GM23338 (cell line): ENCODE measurements around the gene CLEC3B. TPM values are rescaled to one million over a fixed set of nuclear protein-coding genes. Genes with fewer than 3 reads are reported as not detected.

Experiments
- ATAC-seq: fragments of 200-7000 bp; cut with Tn5 transposase; 3 replicates; pipeline ENCODE4 v1.9.1; 2020
- DNase-seq: peaks from one replicate; pipeline ENCODE4 v3.0.0-alpha.2; 2015; ENCODE audit warnings: low spot score
- H2AFZ ChIP-seq: fragments of 200-600 bp; sonication (generic); 2 replicates; pipeline ENCODE4 v1.8.0; 2016; ENCODE audit warnings: antibody characterized with exemption, mild to moderate bottlenecking, moderate library complexity
- H3F3A ChIP-seq: fragments of 200-600 bp; sonication (generic); replicated peaks from 2 replicates; pipeline ENCODE4 v1.8.0; 2017; ENCODE audit warnings: antibody characterized with exemption, mixed run types, low read depth
- H3K27ac ChIP-seq: fragments of 200-600 bp; sonication (generic); 2 replicates; pipeline ENCODE4 v1.6.1; 2016; ENCODE audit warnings: low read depth
- H3K27me3 ChIP-seq: fragments of 200-600 bp; sonication (generic); 2 replicates; pipeline ENCODE4 v1.8.0; 2016; ENCODE audit warnings: mild to moderate bottlenecking, mixed run types, moderate library complexity; ENCODE audit not compliant: insufficient read depth
- H3K36me3 ChIP-seq: fragments of 200-600 bp; sonication (generic); 2 replicates; pipeline ENCODE4 v1.8.0; 2016; ENCODE audit warnings: mild to moderate bottlenecking; ENCODE audit not compliant: insufficient read depth
- H3K4me1 ChIP-seq: fragments of 200-600 bp; sonication (generic); 2 replicates; pipeline ENCODE4 v1.8.0; 2016; ENCODE audit warnings: mild to moderate bottlenecking, moderate library complexity; ENCODE audit not compliant: insufficient read depth
- H3K4me2 ChIP-seq: fragments of 200-600 bp; sonication (generic); 2 replicates; pipeline ENCODE4 v1.7.1; 2017; ENCODE audit warnings: mixed run types
- H3K4me3 ChIP-seq: fragments of 200-600 bp; sonication (generic); 2 replicates; pipeline ENCODE4 v1.6.1; 2016; ENCODE audit warnings: mixed run types
- H3K79me2 ChIP-seq: fragments of 200-600 bp; sonication (generic); replicated peaks from 2 replicates; pipeline ENCODE4 v1.8.0; 2017; ENCODE audit warnings: mild to moderate bottlenecking; ENCODE audit not compliant: insufficient read depth
- H3K9me2 ChIP-seq: fragments of 200-600 bp; sonication (generic); 2 replicates; pipeline ENCODE4 v1.8.0; 2017; ENCODE audit not compliant: insufficient read depth
- H4K20me1 ChIP-seq: fragments of 200-600 bp; sonication (generic); replicated peaks from 2 replicates; pipeline ENCODE4 v1.8.0; 2017; ENCODE audit warnings: mild to moderate bottlenecking; ENCODE audit not compliant: insufficient read depth
- H3K27ac Mint-ChIP-seq: 2 replicates; pipeline ENCODE4 v1.8.0; 2020; ENCODE audit warnings: inconsistent platforms, mild to moderate bottlenecking, moderate library complexity, mixed read lengths
- H3K27me3 Mint-ChIP-seq: 3 replicates; pipeline ENCODE4 v1.8.0; 2022; ENCODE audit warnings: low read depth, mild to moderate bottlenecking, moderate library complexity, mixed read lengths, inconsistent platforms; ENCODE audit not compliant: insufficient read depth, poor library complexity
- H3K36me3 Mint-ChIP-seq: 3 replicates; pipeline ENCODE4 v1.8.0; 2021; ENCODE audit warnings: low read depth, mild to moderate bottlenecking, inconsistent platforms, moderate library complexity, mixed read lengths
- H3K4me1 Mint-ChIP-seq: 3 replicates; pipeline ENCODE4 v1.8.0; 2020; ENCODE audit warnings: mild to moderate bottlenecking, inconsistent platforms, mixed read lengths
- H3K4me3 Mint-ChIP-seq: 3 replicates; pipeline ENCODE4 v1.8.0; 2021; ENCODE audit warnings: moderate library complexity, mild to moderate bottlenecking, inconsistent platforms, mixed read lengths
- H3K9me3 Mint-ChIP-seq: 3 replicates; pipeline ENCODE4 v1.8.0; 2020; ENCODE audit warnings: moderate library complexity, mild to moderate bottlenecking, inconsistent platforms, mixed read lengths
- EZH2 ChIP-seq: fragments of 200-600 bp; sonication (generic); IDR thresholded peaks from one replicate; pipeline ENCODE4 v1.8.0; 2017; ENCODE audit warnings: antibody characterized with exemption, mild to moderate bottlenecking, low read depth; ENCODE audit not compliant: unreplicated experiment
- EZH2phosphoT487 ChIP-seq: fragments of 200-600 bp; sonication (generic); IDR thresholded peaks from one replicate; pipeline ENCODE4 v1.8.1; 2018; ENCODE audit warnings: antibody characterized with exemption; ENCODE audit not compliant: unreplicated experiment
- JUNB ChIP-seq: IDR thresholded peaks from one replicate; pipeline ENCODE4 v1.6.1; 2016; ENCODE audit warnings: antibody characterized with exemption; ENCODE audit not compliant: unreplicated experiment
- NANOG ChIP-seq: IDR thresholded peaks from 2 replicates; pipeline ENCODE4 v1.6.1; 2016; ENCODE audit warnings: antibody characterized with exemption, borderline replicate concordance
- POLR2AphosphoS5 ChIP-seq: IDR thresholded peaks from 2 replicates; pipeline ENCODE4 v1.6.1; 2016; ENCODE audit warnings: antibody characterized with exemption, low read depth
- STAT1 ChIP-seq: IDR thresholded peaks from one replicate; pipeline ENCODE4 v1.6.1; 2016; ENCODE audit warnings: antibody characterized with exemption; ENCODE audit not compliant: unreplicated experiment
- ZNF114 ChIP-seq: fragments of 250-450 bp; sonication (Bioruptor Pico); IDR thresholded peaks from 2 replicates; pipeline ENCODE4 v1.5.0; 2020; ENCODE audit warnings: mild to moderate bottlenecking, moderate library complexity
- polyA plus RNA-seq: library from polyadenylated mRNA; unstranded; fragments of >200 nt; fragmentation: Nextera tagmentation; extraction: Ambion mirVana; gene quantifications from 2 replicates; pipeline ENCODE4 v1.2.1, GENCODE V29; 2016
- total RNA-seq: library from RNA; depleted of rRNA; stranded (reverse); fragments of >200 nt; shearing (Covaris generic); gene quantifications from 2 replicates; pipeline ENCODE4 v1.2.3, GENCODE V29; 2014
- TF ChIP-seq, protein P1 (sequence below), 2 experiments: fragments of 200-600 bp in 1 of 2; sonication (generic) in 1 of 2; conservative IDR thresholded peaks; 2 replicates each; pipeline versions ENCODE4 v1.5.1 to v1.6.1; 2016 to 2017; ENCODE audit warnings: antibody characterized with exemption in 2 of 2, low read depth in 2 of 2, mild to moderate bottlenecking in 2 of 2, moderate library complexity in 1 of 2
- TF ChIP-seq, protein P2 (sequence below): fragments of 250-450 bp; sonication (Bioruptor Pico); IDR thresholded peaks from 2 replicates; pipeline ENCODE4 v1.5.0; 2020; ENCODE audit warnings: mild to moderate bottlenecking, moderate library complexity

Gene CLEC3B
- total and polyA plus RNA-seq, 2 experiments from 2014 or later, result not detected

- no peak overlapping the region for H2AFZ ChIP-seq
- ATAC-seq, result no peak
Observed at GRCh38 chr3:45065373-45065720, 39.2 kb downstream of the CLEC3B start.

More at GRCh38 chr3:45065373-45065720, 39.2 kb downstream of the CLEC3B start:
- no peaks in the 10 kb centered on the region for H3K36me3 ChIP-seq
- H3K27me3 ChIP-seq, result peaks cover 14% of the 10 kb centered on the region
- H3K4me3 ChIP-seq, result no peak overlapping the region
- no peak overlapping the region for H3K4me2 ChIP-seq
- no peak overlapping the region for H3K27ac ChIP-seq
- Mint-ChIP-seq H3K4me3 (no peak overlapping the region), H3K36me3 (no peaks in the 10 kb centered on the region), H3K9me3 (no peaks in the 10 kb centered on the region; the same call in 2 of the 3 replicates), H3K27ac (no peak overlapping the region), H3K4me1 (peaks cover 14% of the 10 kb centered on the region; the same call in 2 of the 3 replicates), H3K27me3 (peaks cover 10% of the 10 kb centered on the region)
- peaks cover 7% of the 10 kb centered on the region for H3K4me1 ChIP-seq
- no peaks in the 10 kb centered on the region for H3K79me2 ChIP-seq
- DNase-seq, result no peak
- H3F3A ChIP-seq, result no peaks in the 10 kb centered on the region
- H4K20me1 ChIP-seq, result no peaks in the 10 kb centered on the region
- TF ChIP-seq POLR2AphosphoS5 (no peak), JUNB (no peak), EZH2 (no peak), STAT1 (no peak), EZH2phosphoT487 (no peak), ZNF114 (CRISPR knock-in tag) (no peak), NANOG (no peak)
- TF ChIP-seq, protein P1, sequence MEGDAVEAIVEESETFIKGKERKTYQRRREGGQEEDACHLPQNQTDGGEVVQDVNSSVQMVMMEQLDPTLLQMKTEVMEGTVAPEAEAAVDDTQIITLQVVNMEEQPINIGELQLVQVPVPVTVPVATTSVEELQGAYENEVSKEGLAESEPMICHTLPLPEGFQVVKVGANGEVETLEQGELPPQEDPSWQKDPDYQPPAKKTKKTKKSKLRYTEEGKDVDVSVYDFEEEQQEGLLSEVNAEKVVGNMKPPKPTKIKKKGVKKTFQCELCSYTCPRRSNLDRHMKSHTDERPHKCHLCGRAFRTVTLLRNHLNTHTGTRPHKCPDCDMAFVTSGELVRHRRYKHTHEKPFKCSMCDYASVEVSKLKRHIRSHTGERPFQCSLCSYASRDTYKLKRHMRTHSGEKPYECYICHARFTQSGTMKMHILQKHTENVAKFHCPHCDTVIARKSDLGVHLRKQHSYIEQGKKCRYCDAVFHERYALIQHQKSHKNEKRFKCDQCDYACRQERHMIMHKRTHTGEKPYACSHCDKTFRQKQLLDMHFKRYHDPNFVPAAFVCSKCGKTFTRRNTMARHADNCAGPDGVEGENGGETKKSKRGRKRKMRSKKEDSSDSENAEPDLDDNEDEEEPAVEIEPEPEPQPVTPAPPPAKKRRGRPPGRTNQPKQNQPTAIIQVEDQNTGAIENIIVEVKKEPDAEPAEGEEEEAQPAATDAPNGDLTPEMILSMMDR (conservative IDR thresholded peaks at IDR 0.05; ENCODE audit: low read depth in 2 of 2), result no peak
- TF ChIP-seq, protein P2, sequence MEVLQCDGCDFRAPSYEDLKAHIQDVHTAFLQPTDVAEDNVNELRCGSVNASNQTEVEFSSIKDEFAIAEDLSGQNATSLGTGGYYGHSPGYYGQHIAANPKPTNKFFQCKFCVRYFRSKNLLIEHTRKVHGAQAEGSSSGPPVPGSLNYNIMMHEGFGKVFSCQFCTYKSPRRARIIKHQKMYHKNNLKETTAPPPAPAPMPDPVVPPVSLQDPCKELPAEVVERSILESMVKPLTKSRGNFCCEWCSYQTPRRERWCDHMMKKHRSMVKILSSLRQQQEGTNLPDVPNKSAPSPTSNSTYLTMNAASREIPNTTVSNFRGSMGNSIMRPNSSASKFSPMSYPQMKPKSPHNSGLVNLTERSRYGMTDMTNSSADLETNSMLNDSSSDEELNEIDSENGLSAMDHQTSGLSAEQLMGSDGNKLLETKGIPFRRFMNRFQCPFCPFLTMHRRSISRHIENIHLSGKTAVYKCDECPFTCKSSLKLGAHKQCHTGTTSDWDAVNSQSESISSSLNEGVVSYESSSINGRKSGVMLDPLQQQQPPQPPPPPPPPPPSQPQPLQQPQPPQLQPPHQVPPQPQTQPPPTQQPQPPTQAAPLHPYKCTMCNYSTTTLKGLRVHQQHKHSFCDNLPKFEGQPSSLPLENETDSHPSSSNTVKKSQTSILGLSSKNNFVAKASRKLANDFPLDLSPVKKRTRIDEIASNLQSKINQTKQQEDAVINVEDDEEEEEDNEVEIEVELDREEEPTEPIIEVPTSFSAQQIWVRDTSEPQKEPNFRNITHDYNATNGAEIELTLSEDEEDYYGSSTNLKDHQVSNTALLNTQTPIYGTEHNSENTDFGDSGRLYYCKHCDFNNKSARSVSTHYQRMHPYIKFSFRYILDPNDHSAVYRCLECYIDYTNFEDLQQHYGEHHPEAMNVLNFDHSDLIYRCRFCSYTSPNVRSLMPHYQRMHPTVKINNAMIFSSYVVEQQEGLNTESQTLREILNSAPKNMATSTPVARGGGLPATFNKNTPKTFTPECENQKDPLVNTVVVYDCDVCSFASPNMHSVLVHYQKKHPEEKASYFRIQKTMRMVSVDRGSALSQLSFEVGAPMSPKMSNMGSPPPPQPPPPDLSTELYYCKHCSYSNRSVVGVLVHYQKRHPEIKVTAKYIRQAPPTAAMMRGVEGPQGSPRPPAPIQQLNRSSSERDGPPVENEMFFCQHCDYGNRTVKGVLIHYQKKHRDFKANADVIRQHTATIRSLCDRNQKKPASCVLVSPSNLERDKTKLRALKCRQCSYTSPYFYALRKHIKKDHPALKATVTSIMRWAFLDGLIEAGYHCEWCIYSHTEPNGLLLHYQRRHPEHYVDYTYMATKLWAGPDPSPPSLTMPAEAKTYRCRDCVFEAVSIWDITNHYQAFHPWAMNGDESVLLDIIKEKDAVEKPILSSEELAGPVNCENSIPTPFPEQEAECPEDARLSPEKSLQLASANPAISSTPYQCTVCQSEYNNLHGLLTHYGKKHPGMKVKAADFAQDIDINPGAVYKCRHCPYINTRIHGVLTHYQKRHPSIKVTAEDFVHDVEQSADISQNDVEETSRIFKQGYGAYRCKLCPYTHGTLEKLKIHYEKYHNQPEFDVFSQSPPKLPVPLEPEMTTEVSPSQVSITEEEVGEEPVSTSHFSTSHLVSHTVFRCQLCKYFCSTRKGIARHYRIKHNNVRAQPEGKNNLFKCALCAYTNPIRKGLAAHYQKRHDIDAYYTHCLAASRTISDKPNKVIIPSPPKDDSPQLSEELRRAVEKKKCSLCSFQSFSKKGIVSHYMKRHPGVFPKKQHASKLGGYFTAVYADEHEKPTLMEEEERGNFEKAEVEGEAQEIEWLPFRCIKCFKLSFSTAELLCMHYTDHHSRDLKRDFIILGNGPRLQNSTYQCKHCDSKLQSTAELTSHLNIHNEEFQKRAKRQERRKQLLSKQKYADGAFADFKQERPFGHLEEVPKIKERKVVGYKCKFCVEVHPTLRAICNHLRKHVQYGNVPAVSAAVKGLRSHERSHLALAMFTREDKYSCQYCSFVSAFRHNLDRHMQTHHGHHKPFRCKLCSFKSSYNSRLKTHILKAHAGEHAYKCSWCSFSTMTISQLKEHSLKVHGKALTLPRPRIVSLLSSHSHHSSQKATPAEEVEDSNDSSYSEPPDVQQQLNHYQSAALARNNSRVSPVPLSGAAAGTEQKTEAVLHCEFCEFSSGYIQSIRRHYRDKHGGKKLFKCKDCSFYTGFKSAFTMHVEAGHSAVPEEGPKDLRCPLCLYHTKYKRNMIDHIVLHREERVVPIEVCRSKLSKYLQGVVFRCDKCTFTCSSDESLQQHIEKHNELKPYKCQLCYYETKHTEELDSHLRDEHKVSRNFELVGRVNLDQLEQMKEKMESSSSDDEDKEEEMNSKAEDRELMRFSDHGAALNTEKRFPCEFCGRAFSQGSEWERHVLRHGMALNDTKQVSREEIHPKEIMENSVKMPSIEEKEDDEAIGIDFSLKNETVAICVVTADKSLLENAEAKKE (CRISPR knock-in tag), result no peak
- H3K9me2 ChIP-seq, result no peaks in the 10 kb centered on the region
